Measurements from ENCODE around the gene MDFI.
A peak's percentile ranks its signal among the peaks of the same experiment; 100 is the strongest.

Gene MDFI

DNA sequence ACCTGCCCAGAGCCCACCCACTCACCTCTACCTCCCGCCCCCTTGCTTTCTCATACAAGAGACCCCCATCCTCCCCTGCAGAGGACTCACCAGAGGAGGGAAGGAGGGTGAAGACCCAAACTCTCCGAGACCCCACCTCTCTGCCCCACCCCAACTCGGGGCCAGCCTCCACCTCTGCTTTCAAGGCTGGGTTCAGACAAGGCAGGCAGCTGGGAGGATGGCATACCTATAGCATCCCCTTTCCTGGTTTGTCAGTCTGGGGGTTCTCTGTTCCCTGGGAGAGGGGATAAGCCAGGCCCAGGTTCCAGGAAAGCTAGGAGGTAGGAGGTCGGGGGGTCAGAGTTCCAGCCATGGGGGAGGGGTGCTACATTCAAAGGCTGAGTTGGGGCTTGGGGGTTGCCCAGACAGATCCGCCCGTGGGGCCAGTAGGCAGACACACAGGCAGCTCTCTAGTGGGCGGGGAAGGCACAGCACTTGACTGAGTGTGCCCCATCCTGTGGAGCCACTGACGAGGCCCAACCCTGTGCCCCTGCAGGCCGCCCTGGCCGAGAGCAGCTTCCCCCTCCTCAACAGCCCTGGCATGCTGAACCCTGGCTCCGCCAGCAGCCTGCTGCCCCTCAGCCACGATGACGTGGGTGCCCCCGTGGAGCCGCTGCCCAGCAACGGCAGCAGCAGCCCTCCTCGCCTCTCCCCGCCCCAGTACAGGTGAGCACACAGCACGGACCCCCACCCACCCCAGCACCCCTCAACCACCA is 40.8 kb upstream of the MDFI start:
- DNase-seq, result no peak
- TF ChIP-seq POLR2A (IDR thresholded peaks at IDR 0.05; ENCODE audit: low read length) (no peak), GATA1 (IDR thresholded peaks at IDR 0.05; ENCODE audit: low read depth, low read length) (no peak)

GRCh38 chr6:41598670-41599014 is 39.6 kb upstream of the MDFI start:
- TF ChIP-seq GATA1 (IDR thresholded peaks at IDR 0.05; ENCODE audit: low read depth, low read length), result no peak
- no peak for TF ChIP-seq POLR2A (IDR thresholded peaks at IDR 0.05; ENCODE audit: low read length)

DNA sequence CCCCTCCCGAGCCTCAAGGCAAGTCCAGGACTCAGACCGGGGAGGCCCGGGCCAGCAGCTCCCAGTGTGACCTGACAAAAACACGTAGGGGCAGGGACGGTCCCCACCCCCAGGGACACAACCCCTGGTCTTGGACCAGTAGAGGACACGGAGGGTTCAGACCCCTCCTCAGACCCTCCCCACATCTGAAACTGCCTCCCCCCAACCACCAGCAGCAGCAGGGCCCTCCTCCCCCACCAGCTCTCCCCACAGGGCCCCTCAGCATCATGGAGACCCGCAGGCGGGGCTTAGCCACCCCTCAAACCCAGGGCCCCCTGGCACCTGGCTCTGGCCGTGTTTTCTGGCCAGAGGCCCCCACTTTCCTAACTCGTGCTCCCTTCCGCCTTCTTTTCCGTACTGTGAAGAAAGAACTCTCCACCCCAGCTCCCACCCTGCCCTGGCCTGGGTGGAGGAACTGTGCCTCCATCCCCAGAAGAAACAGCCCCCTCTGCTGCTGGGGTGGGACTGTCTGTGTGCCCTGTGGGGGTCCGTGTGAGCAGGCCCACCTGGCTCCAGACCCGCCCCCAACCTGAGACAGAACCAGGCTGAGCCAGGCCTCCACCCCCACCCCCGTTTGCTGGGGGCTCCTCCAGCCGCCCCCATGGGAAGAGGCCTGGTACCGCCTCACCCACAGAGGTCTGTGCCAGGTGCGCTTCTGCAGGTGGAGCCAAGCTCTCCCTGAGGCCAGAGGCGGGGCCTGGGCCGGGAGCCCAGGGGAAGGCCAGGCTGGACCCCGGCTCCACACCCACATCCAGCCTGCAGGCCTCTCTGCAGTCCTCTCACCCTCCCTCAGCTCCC is 39.0 kb upstream of the MDFI start:
- no peak for DNase-seq
- TF ChIP-seq POLR2A (IDR thresholded peaks at IDR 0.05; ENCODE audit: low read length) (no peak), GATA1 (IDR thresholded peaks at IDR 0.05; ENCODE audit: low read depth, low read length) (no peak)

More at GRCh38 chr6:41598670-41599014, 39.6 kb upstream of the MDFI start:
- no peak for DNase-seq

DNA sequence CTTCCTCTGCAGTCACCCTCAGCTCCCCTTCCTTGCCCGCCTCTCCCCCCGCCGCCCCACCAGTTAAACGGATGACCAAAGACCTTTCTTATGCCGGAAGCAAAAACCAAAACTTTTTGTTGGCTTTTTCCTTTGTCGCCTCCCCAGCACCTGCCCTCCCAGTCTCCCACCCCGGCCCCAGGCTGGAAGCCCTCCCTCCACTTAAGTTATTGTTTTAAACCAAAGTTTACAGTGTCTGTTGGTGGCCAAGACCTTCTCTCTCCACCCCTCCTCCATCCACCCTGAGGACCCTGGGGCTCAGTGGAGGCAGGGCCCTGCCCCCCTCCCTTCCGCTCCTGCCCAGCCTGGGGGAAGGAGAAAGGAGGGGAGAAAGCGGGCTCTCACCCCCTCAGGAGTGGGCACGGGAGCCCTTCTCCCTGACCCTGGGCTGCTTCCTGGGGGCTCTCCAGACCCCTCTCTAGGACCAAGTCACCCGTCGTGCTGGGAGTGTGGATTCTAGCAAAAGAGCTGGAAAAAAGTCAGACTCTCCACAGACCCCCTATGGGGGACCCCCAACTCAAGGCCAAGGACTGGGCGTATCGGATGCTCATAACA is 38.3 kb upstream of the MDFI start:
- no peak for DNase-seq
- TF ChIP-seq GATA1 (IDR thresholded peaks at IDR 0.05; ENCODE audit: low read depth, low read length) (no peak), POLR2A (IDR thresholded peaks at IDR 0.05; ENCODE audit: low read length) (no peak)

DNA sequence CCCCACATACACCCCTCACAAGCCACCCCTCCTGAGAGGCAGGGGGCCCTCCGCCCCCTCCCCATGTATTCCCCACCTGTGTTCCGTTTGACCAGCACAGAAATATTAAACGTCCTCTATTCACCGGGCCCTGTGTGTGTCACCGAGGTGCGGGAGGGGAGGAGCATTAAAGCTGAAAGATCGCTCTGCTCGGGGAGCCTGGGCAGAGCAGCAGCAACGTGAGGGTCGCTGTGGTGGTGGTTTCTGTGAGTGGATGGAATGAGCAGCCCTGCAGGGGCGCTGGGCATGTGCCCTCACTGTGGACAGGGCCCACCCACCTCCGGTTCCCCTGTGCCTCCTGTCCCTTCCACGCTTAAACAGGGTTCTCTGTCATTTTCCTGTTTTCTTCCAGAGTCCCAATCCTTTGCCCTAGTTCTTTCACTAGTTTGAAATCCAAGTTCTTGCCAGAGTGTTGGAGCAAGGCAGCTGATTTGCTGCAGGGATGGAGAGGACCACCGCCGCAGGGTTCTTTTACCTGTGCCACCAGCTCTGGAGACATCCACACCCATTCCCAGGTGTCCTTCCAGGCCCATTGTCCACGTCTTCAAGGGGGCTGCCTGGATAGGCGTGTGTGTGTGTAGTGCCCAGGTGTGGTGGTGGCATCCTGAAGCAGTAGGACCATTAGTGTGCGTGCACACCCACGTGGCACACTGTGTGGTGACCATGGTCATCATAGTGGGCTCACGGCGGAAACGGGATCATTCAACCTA is 37.6 kb upstream of the MDFI start:
- DNase-seq, result no peak
- TF ChIP-seq GATA1 (IDR thresholded peaks at IDR 0.05; ENCODE audit: low read depth, low read length) (no peak), POLR2A (IDR thresholded peaks at IDR 0.05; ENCODE audit: low read length) (no peak)

GRCh38 chr6:41601248-41601549 is 37.1 kb upstream of the MDFI start:
- DNase-seq, result no peak
- TF ChIP-seq POLR2A (IDR thresholded peaks at IDR 0.05; ENCODE audit: low read length), result no peak
- TF ChIP-seq GATA1 (IDR thresholded peaks at IDR 0.05; ENCODE audit: low read depth, low read length), result no peak

- TF ChIP-seq GATA1 (IDR thresholded peaks at IDR 0.05; ENCODE audit: low read depth, low read length) (no peak), POLR2A (IDR thresholded peaks at IDR 0.05; ENCODE audit: low read length) (no peak)
- no peak for DNase-seq
These were observed 35.9 kb upstream of the MDFI start for GRCh38 chr6:41602422-41602743.

DNA sequence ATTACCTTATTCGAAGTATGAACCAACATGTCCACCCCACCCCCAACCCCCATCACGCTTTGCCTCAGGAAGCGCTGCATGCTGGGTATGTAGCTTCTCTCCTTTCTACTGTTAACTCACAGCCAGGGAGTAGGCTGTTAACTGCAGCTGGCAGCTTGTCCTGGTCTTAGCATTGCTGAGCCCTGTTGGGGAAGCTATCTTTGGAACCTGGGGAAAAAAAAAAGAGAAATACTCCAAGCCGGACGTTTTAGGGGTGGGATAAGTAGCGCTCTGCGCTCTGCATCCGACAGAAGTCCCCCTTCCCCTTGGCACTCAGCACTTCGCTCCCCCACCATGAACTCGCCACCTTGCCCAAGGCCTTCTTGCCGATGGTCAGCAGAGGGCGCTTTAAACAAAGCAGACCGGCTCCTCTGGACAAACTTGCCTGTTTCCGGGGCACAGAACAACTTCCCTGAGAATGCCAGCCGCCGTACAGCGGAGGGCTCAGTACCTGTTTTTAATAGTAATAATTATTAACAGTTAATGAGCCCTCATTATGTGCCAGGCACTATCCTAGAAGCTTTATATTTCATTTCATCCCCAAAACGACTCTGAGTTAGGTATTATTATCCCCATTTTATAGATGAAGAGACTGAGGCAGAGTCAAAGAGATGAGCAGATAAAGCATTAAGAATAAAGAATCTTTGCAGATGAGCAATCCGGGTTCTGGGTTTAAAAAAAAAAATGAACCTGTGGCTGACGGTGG is 35.2 kb upstream of the MDFI start:
- peak; percentile 77 to 82 for DNase-seq
- no peak for TF ChIP-seq GATA1 (IDR thresholded peaks at IDR 0.05; ENCODE audit: low read depth, low read length)
- no peak for TF ChIP-seq POLR2A (IDR thresholded peaks at IDR 0.05; ENCODE audit: low read length)

- no peak for DNase-seq
- TF ChIP-seq GATA1 (IDR thresholded peaks at IDR 0.05; ENCODE audit: low read depth, low read length) (no peak), POLR2A (IDR thresholded peaks at IDR 0.05; ENCODE audit: low read length) (no peak)
These were observed 34.3 kb upstream of the MDFI start for GRCh38 chr6:41604006-41604405.

DNA sequence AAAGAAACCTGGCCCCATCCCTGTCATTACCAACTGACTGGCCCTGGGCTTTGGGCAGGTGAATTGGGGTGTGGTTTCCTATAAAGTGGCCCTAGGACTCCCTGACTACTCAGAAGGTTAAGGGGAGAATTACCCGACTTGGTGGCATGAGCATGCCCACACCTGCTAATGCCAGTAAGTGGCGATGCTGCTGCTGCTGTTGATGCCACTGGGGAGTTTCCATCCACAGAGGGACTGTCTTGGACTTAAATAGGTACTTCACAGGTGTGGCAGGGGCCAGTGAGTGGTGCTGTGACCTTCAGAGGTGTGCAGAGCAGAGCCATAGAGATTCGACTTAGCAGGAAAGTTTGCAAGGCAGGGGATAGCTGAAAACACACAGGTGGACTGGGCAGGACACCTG is 32.6 kb upstream of the MDFI start:
- no peak for TF ChIP-seq GATA1 (IDR thresholded peaks at IDR 0.05; ENCODE audit: low read depth, low read length)
- no peak for TF ChIP-seq POLR2A (IDR thresholded peaks at IDR 0.05; ENCODE audit: low read length)
- DNase-seq, result no peak

DNA sequence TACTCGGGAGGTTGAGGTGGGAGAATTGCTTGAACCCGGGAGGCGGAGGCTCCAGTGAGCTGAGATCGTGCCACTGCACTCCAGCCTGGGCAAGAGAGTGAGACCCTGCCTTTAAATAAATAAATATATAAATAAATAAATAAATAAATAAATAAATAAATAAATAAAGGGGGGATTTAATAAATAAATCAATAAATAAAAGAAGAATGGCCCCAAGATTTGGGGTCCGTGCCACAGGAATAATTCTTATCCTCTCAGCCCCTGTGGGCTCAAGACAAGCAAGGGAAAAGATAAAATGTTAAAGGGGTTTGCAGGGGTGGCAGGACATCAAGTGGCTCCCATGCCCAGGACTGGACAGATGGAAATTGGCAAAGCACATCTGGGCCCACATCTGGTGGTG is 31.2 kb upstream of the MDFI start:
- TF ChIP-seq POLR2A (IDR thresholded peaks at IDR 0.05; ENCODE audit: low read length), result no peak
- TF ChIP-seq GATA1 (IDR thresholded peaks at IDR 0.05; ENCODE audit: low read depth, low read length), result no peak
- no peak for DNase-seq

- no peak for DNase-seq
These were observed 30.5 kb upstream of the MDFI start for GRCh38 chr6:41607736-41608135.

DNA sequence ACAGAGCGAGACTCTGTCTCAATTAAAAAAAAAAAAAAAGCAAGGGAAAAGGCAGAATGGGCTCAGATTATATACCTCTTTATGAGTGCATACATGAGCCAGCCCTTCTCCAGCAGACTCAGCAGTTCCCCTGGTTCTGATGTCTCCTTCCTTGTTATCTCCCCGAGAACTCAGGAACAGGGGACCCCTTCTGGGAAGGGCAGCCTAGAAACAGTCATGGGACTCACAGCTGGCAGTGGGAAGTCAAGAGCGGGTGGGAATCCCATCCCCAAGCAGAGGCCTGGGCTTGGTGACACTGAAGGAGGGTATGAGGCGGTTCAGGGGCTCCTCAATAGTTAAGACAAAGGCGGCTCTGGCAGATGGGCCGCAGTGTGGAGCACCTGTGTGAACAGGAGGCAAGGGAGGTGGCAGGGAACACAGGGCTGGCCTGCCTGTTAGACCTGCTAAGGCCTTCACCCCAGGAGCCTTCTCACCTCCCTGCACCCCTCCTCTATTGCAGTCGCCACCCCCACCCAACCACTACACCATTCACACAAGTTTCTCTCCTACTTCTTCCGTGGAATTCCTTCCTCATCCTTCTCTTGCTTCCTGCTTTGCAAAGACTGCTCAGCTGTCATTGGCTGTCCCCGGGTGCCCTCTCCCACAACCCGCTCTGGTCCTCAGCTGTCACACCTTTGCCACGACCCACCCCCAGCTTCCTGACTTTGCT is 29.7 kb upstream of the MDFI start:
- no peak for DNase-seq
- TF ChIP-seq GATA1 (IDR thresholded peaks at IDR 0.05; ENCODE audit: low read depth, low read length) (no peak), POLR2A (IDR thresholded peaks at IDR 0.05; ENCODE audit: low read length) (no peak)

More at GRCh38 chr6:41607736-41608135, 30.5 kb upstream of the MDFI start:
- TF ChIP-seq POLR2A (IDR thresholded peaks at IDR 0.05; ENCODE audit: low read length) (no peak), GATA1 (IDR thresholded peaks at IDR 0.05; ENCODE audit: low read depth, low read length) (no peak)
